Activated CD8-positive, alpha-beta T cell treated with anti-CD3 and anti-CD28 coated beads for 36 hours (primary cell): Measurements from ENCODE around the gene BEND5. TPM values are rescaled to one million over a fixed set of nuclear protein-coding genes. Genes with fewer than 3 reads are reported as not detected.

Experiments used
- ATAC-seq: fragments of 200-7000 bp; cut with Tn5 transposase; one replicate; pipeline ENCODE4 v1.10.0; 2021; ENCODE audit warnings: mild to moderate bottlenecking, moderate library complexity
- CTCF ChIA-PET: fragments of 350-600 bp; sonication (Branson Sonifier 250); formaldehyde crosslinking; loops from one replicate; lab custom pipeline; 2021; ENCODE audit warnings: antibody characterized with exemption; lab: Charles Lee
- POLR2A ChIA-PET: fragments of 350-600 bp; sonication (Branson Sonifier 250); formaldehyde crosslinking; loops from one replicate; lab custom pipeline; 2021; ENCODE audit warnings: antibody characterized with exemption; lab: Charles Lee
- DNase-seq: peaks from one replicate; pipeline ENCODE4 v3.0.0-alpha.2; 2020
- H3K27ac Mint-ChIP-seq: one replicate; pipeline ENCODE4 v1.8.0; 2021; ENCODE audit warnings: mild to moderate bottlenecking, mixed read lengths
- H3K27me3 Mint-ChIP-seq: one replicate; pipeline ENCODE4 v1.8.0; 2021; ENCODE audit warnings: mixed read lengths
- H3K36me3 Mint-ChIP-seq: one replicate; pipeline ENCODE4 v1.8.0; 2021; ENCODE audit warnings: low read depth, mixed read lengths
- H3K4me1 Mint-ChIP-seq: one replicate; pipeline ENCODE4 v1.8.0; 2021; ENCODE audit warnings: low read depth, mixed read lengths
- H3K4me3 Mint-ChIP-seq: one replicate; pipeline ENCODE4 v1.8.0; 2021; ENCODE audit warnings: mild to moderate bottlenecking, moderate library complexity, mixed read lengths
- H3K9me3 Mint-ChIP-seq: one replicate; pipeline ENCODE4 v1.8.0; 2021; ENCODE audit warnings: mixed read lengths
- intact Hi-C: fragments of 100-400 bp; cut with micrococcal nuclease; formaldehyde crosslinking; loops from one replicate; pipeline ENCODE4 v1.10.0; 2022
- total RNA-seq, 2 experiments: library from RNA; stranded (reverse); gene quantifications; one replicate each; pipeline ENCODE4 v1.2.3, GENCODE V29; 2021
- TF ChIP-seq, protein P1 (sequence below): fragments of 200-600 bp; IDR thresholded peaks from one replicate; pipeline ENCODE4 v1.8.0; 2022; ENCODE audit warnings: antibody characterized with exemption, mild to moderate bottlenecking

The BEND5 gene
- total RNA-seq, 2 experiments from 2014 or later, result 62.6 to 73.6 TPM

DNA sequence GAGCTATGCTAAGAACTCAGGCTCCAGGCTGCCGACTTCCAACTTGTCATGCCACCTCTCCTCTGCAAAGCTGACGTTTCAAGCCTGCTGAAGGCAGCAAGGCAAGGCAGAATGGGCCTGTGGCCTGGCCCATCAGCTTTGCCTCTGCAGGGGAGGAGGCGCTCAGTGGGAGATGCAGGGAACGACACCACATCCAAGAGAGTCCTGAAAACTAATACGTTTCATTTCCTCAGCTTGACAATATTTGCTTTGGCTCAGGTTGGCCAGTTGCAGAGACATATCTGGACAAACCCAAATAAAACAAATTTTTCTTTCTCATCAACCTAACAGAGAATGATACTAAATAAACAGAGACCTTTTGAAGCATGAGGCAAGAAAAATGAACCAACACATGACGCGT lies 35.3 kb downstream of the BEND5 start:
- CTCF ChIA-PET, result no interaction called here

DNA sequence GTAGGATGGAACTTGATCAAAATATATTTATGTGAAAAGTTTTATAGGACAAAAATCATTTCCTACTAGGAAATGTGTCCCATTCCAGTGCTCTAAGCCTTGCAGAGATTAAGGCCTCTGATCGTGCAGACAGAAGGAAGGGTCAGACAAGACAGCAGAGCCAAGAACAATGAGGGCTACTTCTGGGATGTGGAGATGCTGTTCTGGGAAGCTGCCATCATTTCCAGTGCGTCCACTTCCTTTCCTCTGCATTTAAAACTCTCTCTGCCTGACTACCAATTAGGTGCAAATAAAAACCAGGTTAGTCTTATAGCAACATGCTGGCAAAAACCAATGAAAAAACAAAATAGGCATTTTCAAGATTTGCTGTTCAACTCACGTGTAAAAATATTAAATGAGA lies 36.1 kb downstream of the BEND5 start:
- no peak for ATAC-seq
- Mint-ChIP-seq H3K4me1 (no peaks in the 10 kb centered on the region), H3K9me3 (no peaks in the 10 kb centered on the region), H3K4me3 (no peak overlapping the region), H3K27me3 (no peaks in the 10 kb centered on the region), H3K36me3 (peaks cover 70% of the 10 kb centered on the region), H3K27ac (no peak overlapping the region)
- ChIA-PET CTCF (no interaction called here), POLR2A (interaction anchor here (1.4 kb wide), 1 partner anchor 31 kb away, joined by 4 read pairs; no protein-coding TSS in a partner anchor)
- intact Hi-C loops, result loop anchor here (2.0 kb wide), 1 partner anchor 70 kb away; no protein-coding TSS in a partner anchor
- no peak for DNase-seq
- TF ChIP-seq, protein P1, sequence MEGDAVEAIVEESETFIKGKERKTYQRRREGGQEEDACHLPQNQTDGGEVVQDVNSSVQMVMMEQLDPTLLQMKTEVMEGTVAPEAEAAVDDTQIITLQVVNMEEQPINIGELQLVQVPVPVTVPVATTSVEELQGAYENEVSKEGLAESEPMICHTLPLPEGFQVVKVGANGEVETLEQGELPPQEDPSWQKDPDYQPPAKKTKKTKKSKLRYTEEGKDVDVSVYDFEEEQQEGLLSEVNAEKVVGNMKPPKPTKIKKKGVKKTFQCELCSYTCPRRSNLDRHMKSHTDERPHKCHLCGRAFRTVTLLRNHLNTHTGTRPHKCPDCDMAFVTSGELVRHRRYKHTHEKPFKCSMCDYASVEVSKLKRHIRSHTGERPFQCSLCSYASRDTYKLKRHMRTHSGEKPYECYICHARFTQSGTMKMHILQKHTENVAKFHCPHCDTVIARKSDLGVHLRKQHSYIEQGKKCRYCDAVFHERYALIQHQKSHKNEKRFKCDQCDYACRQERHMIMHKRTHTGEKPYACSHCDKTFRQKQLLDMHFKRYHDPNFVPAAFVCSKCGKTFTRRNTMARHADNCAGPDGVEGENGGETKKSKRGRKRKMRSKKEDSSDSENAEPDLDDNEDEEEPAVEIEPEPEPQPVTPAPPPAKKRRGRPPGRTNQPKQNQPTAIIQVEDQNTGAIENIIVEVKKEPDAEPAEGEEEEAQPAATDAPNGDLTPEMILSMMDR, result no peak

More for the DNA sequence above, 35.3 kb downstream of the BEND5 start:
- no peak overlapping the region for H3K27ac Mint-ChIP-seq
- POLR2A ChIA-PET, result interaction anchor here (1.4 kb wide), 1 partner anchor 31 kb away, joined by 4 read pairs; no protein-coding TSS in a partner anchor
- DNase-seq (no peak), ATAC-seq (no peak)
- H3K27me3 Mint-ChIP-seq, result no peaks in the 10 kb centered on the region
- H3K9me3 Mint-ChIP-seq, result no peaks in the 10 kb centered on the region
- intact Hi-C loops, result loop anchor here (2.0 kb wide), 1 partner anchor 71 kb away; no protein-coding TSS in a partner anchor
- H3K4me3 Mint-ChIP-seq, result no peak overlapping the region
- TF ChIP-seq, protein P1, result no peak
- H3K4me1 Mint-ChIP-seq, result no peaks in the 10 kb centered on the region
- peaks cover 66% of the 10 kb centered on the region for H3K36me3 Mint-ChIP-seq

DNA sequence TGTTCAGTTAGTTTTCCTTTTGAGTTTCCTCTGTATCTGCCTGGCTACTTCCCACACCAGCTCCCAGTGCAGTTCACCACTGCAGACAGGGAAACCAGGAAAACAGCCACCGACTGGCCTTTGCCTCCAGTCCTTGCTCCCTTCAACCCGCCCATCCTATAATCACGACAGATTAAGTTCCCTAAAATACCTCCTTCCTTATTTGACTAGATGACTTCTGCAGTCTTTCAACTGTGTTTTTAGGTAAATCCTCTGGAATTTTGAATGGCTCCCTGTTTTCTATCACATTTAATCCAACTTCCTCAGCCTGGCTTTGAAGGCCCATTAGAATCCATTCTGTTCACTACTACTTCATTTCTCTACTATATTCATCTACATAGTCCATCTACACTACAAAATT lies 37.6 kb downstream of the BEND5 start:
- intact Hi-C loops, result no loop called here
- no peaks in the 10 kb centered on the region for H3K9me3 Mint-ChIP-seq
- ATAC-seq (no peak), DNase-seq (no peak)
- H3K27me3 Mint-ChIP-seq, result no peaks in the 10 kb centered on the region
- H3K4me1 Mint-ChIP-seq, result no peaks in the 10 kb centered on the region
- H3K27ac Mint-ChIP-seq, result no peak overlapping the region
- POLR2A ChIA-PET, result no interaction called here
- TF ChIP-seq, protein P1, result no peak
- CTCF ChIA-PET, result no interaction called here
- peaks cover 70% of the 10 kb centered on the region for H3K36me3 Mint-ChIP-seq
- no peak overlapping the region for H3K4me3 Mint-ChIP-seq

DNA sequence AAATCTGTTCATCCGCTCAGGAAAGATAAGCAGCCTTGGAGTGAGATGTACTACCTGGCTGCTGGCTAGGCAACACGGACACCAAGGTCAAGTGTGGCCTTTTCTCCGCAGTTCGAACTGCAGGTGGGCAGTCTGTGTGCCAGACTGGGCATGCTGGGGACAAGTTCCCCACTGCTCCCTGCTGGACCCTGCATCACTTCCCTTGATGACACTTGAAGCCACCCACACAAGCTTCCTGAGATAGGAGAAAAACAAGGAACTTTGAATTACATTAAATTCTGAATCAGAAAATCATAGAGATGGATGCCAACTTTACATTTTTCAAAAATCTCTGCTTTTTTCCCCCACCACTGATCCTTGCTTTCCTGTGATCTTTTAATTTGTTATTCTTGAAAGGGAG lies 38.3 kb downstream of the BEND5 start:
- Mint-ChIP-seq H3K4me1 (no peaks in the 10 kb centered on the region), H3K9me3 (no peaks in the 10 kb centered on the region), H3K27ac (no peak overlapping the region), H3K27me3 (no peaks in the 10 kb centered on the region), H3K4me3 (no peak overlapping the region), H3K36me3 (peaks cover 68% of the 10 kb centered on the region)
- ChIA-PET POLR2A (no interaction called here), CTCF (no interaction called here)
- ATAC-seq, result no peak
- TF ChIP-seq, protein P1, result no peak
- intact Hi-C loops, result no loop called here
- no peak for DNase-seq

DNA sequence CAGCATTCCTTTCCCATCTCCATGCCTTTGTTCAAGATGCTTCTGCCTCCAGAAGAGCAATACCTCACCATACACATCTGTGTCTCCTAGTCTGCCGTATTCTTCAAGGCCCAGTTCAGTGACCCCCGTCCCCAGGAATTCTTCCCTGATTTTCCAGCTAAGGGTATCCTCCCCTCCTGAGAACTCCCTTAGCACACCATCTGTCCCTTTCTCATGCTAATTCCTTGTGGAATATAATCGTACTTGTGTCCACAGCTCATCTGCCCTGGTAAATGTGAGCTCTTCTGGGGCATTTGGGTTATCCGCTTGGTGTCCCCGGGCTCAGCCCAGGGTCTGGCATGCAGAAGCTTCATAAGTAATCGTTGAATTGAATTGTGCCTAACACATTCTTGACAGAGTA lies 40.9 kb downstream of the BEND5 start:
- Mint-ChIP-seq H3K4me3 (no peak overlapping the region), H3K36me3 (peaks cover 53% of the 10 kb centered on the region), H3K4me1 (peaks cover under 1% of the 10 kb centered on the region), H3K27me3 (no peaks in the 10 kb centered on the region), H3K9me3 (no peaks in the 10 kb centered on the region), H3K27ac (no peak overlapping the region)
- no peak for ATAC-seq
- intact Hi-C loops, result no loop called here
- POLR2A ChIA-PET, result no interaction called here
- TF ChIP-seq, protein P1, result no peak
- DNase-seq, result no peak
- CTCF ChIA-PET, result no interaction called here
